ENCODE data around the gene RSAD1.

The RSAD1 gene

DNA sequence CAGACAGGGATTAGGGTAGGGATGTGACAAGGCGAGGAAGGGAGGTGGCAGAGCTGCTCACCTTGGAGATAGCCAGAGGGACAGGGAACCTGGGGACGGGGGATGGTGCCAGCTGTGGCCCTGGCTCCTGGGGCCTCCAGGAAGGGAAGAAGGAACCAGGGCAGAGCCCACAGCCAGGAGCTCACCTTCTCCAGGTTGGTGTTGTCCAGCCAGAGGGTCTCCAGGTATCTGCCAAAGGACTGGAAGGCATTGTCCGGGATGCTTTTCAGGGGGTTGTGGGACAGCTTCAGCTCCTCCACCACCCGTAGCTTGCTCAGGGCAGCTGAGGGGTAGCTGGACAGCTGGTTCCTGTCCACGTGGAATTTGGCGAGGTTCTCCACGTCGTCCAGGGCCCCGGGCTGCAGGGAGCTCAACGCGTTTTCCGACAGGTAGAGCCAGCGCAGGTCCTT is 10.8 kb upstream of the RSAD1 start:
- TF ChIP-seq, protein P1, sequence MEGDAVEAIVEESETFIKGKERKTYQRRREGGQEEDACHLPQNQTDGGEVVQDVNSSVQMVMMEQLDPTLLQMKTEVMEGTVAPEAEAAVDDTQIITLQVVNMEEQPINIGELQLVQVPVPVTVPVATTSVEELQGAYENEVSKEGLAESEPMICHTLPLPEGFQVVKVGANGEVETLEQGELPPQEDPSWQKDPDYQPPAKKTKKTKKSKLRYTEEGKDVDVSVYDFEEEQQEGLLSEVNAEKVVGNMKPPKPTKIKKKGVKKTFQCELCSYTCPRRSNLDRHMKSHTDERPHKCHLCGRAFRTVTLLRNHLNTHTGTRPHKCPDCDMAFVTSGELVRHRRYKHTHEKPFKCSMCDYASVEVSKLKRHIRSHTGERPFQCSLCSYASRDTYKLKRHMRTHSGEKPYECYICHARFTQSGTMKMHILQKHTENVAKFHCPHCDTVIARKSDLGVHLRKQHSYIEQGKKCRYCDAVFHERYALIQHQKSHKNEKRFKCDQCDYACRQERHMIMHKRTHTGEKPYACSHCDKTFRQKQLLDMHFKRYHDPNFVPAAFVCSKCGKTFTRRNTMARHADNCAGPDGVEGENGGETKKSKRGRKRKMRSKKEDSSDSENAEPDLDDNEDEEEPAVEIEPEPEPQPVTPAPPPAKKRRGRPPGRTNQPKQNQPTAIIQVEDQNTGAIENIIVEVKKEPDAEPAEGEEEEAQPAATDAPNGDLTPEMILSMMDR (IDR thresholded peaks at IDR 0.05; ENCODE audit: low read depth, low read length, missing control alignments) = no peak
- DNase-seq (ENCODE audit: extremely low read depth, low read depth) = no peak
- no peak overlapping the region for H3K4me3 ChIP-seq (replicated peaks; ENCODE audit: low read depth, low read length)

DNA sequence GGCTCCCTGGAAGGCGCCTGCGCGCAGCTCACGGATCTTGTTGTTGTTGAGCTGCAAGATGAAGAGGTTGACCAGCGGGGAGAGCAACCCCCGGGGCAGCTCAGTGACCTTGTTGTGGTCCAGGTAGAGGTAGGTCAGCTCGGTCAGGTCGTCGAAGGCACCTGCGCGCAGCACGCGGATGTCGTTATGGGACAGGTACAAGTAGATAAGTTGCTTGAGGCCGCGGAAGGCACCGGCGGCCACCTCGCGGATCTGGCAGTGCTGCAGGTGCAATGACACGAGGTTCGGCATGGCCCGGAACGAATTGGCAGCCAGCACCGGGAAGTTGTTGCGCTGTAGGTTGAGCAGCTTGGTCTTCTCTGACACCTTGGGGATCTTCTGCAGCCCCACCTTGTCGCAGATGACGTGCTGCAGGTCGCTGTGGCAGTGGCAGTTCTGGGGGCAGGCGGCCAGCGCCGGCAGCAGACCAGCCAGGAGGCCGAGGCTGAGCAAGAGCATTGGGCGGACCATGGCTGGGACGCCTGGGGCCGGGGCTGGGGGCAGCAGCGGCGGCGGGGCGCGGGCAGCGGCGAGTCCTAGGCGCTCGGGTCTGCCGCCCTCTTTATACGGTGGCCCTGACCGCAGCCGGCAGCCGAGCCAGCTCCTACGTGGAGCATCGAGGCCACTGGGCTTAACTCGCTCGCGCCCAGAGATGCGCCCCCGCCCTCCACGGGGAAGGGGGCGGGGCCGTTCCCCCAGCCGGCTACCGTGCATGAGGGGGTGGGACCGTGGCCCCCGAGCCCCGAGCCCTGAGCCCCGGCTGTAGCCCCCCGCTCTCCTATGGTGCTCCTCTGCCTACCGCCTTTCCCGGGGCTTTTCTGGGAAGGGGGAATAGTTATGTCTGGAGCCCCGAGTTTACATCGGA is 10.1 kb upstream of the RSAD1 start, which contains the start of gene CHAD:
CHAD (minus strand) TSS at position 577 of the 904 bp plus-strand sequence; CDS start at position 510, 67 bp downstream.
- TF ChIP-seq, protein P1 (IDR thresholded peaks at IDR 0.05; ENCODE audit: low read depth, low read length, missing control alignments) = no peak
- DNase-seq (ENCODE audit: extremely low read depth, low read depth) = no peak
- H3K4me3 ChIP-seq (replicated peaks; ENCODE audit: low read depth, low read length) = peak within 1 kb of the TSS; percentile 20; the same call in 1 of the 2 replicates

DNA sequence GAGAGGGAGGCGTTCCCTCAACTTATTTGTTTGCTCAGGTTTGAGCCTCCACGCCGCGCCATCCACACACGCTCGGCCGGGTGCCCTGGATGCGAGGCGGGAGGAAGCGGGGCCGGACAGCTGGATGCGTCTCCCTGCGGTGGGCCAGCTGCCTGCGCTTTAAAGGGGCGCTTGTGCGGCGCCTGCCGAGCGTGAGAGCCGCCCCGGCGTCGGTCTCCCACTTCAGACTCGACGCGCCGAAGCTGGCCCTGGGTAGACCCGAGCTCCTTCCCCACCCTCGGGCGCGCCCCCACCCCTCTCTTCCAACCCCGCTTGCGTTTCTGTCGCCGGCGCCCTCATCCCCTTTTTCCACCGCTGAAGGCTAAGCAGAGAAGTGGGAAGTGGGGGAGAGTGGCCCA is 9.5 kb upstream of the RSAD1 start:
- DNase-seq (ENCODE audit: extremely low read depth, low read depth) = no peak
- TF ChIP-seq, protein P1 (IDR thresholded peaks at IDR 0.05; ENCODE audit: low read depth, low read length, missing control alignments) = no peak
- H3K4me3 ChIP-seq (replicated peaks; ENCODE audit: low read depth, low read length) = peak overlapping the region; percentile 20; the same call in 1 of the 2 replicates

DNA sequence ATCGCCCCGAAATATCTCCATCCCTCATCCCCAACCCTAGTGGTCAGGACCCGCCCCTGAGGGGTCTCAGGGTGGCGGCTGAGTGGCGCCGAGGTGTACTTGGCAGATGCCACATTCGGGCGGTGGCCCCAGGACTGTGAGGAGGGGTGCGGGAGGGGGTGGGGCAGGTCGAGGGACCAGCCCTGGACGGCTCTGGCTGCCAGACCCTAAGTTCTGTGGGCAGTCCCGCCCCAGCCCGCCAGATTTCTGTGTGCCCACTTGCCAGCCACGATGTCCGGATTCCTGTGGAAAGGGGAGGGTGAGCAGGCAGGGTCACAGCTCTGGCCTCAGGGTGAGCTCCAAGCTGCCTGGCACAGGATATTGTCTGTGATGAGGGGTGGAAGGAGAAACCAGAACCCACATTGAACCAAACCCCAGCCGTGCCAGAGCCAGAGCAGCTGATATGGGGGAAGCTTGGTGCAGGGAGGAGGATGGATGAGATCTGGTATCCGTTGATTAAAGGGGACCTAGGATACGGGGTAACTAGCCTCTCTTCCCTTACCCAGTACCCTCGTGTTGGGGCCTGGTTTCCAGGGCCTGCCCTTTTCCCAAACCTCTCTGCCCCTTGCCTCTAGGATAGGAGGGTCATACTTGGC is 8.9 kb upstream of the RSAD1 start:
- DNase-seq (ENCODE audit: extremely low read depth, low read depth) = no peak
- no peak overlapping the region for H3K4me3 ChIP-seq (replicated peaks; ENCODE audit: low read depth, low read length)
- TF ChIP-seq, protein P1 (IDR thresholded peaks at IDR 0.05; ENCODE audit: low read depth, low read length, missing control alignments) = no peak

DNA sequence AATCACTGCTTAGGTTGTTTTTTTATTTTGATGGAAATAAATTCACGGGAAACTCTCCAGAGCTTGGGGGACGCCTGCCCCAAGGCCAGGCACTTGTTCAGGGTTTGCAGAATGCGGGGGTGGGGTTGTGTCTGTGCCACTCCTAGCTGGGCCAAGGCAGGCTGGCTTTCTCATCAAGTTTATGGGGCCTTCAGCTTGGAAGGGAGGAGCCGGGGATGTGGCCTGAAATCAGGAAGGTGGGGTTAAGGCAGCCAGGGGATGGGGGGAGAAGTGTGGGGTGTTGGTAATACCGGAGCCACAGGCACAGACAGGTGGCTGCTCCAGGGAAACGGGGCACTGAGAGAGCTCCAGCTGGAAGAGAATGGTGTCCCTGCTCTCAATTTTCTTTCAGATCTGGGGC is 8.2 kb upstream of the RSAD1 start:
- no peak overlapping the region for H3K4me3 ChIP-seq (replicated peaks; ENCODE audit: low read depth, low read length)
- TF ChIP-seq, protein P1 (IDR thresholded peaks at IDR 0.05; ENCODE audit: low read depth, low read length, missing control alignments) = no peak
- DNase-seq (ENCODE audit: extremely low read depth, low read depth) = no peak

DNA sequence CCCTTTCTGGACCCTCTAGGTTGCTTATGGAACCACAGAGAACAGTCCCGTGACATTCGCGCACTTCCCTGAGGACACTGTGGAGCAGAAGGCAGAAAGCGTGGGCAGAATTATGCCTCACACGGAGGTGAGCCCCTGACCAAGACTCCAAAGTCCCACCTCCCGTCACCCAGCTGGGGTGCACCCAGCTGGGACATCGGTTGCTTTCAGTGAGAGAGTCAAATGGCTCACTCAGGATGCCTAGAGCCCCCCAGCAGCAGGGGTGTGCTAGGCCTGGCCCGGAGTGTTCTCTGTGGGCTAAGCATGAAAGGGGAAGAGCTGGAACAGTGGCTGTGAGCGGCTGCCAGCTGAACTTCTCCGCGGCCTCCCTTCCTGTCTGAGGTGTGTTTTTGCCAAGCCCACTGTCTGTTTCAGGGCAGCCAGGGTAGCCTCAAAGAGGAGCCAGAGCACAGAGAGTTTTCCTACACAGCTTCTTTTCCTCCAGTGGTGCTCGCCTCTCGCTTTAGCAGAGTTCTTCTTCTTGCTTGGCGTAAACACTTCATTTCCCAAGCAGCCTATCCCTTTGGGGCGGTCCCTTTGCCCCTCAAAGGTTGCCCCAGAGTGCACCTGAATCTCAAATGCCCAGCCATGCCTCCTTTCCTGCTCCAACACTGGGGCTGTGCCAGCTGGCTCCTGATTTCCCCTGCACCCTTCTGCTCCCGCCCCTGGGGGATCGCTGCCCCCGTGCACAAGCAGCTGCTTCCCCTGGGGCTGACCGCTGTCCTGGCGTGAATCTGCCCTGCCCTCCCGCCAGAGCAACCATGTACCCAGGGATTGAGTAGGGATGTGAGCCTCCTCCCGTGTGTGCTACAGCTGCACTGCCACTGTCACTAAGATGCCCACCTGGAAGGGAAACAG is 7.4 kb upstream of the RSAD1 start:
- no peak for DNase-seq (ENCODE audit: extremely low read depth, low read depth)
- TF ChIP-seq, protein P1 (IDR thresholded peaks at IDR 0.05; ENCODE audit: low read depth, low read length, missing control alignments) = no peak
- no peak overlapping the region for H3K4me3 ChIP-seq (replicated peaks; ENCODE audit: low read depth, low read length)

Measured in HFF-Myc (cell line).